Left lobe of liver (tissue), 2 donors: ENCODE measurements around the gene SSBP1. TPM values are rescaled to one million over a fixed set of nuclear protein-coding genes. Genes with fewer than 3 reads are reported as not detected.
"Not testable (repeated sequence)": the region's sequence is repeated elsewhere in the genome, so short reads cannot be mapped to it uniquely, and the experiment has no call there.

Experiments used
- ATAC-seq: fragments of 200-7000 bp; cut with Tn5 transposase; one replicate; pipeline ENCODE4 v1.9.1; 2020; ENCODE audit warnings: mild to moderate bottlenecking, moderate library complexity
- DNase-seq: peaks from one replicate; pipeline ENCODE4 v3.0.0-alpha.2; 2020; ENCODE audit warnings: low spot score
- total RNA-seq: library from RNA; stranded (reverse); gene quantifications from one replicate; pipeline ENCODE4 v1.2.1, GENCODE V29; 2021
- donor health status: DM: no; HTN: no; CAD: no; lungs with moderate emphysema.
- donor health status: DM: no; HTN: yes; CAD: no.

SSBP1 gene, protein sequence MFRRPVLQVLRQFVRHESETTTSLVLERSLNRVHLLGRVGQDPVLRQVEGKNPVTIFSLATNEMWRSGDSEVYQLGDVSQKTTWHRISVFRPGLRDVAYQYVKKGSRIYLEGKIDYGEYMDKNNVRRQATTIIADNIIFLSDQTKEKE
- total RNA-seq = 36.7 TPM

DNA sequence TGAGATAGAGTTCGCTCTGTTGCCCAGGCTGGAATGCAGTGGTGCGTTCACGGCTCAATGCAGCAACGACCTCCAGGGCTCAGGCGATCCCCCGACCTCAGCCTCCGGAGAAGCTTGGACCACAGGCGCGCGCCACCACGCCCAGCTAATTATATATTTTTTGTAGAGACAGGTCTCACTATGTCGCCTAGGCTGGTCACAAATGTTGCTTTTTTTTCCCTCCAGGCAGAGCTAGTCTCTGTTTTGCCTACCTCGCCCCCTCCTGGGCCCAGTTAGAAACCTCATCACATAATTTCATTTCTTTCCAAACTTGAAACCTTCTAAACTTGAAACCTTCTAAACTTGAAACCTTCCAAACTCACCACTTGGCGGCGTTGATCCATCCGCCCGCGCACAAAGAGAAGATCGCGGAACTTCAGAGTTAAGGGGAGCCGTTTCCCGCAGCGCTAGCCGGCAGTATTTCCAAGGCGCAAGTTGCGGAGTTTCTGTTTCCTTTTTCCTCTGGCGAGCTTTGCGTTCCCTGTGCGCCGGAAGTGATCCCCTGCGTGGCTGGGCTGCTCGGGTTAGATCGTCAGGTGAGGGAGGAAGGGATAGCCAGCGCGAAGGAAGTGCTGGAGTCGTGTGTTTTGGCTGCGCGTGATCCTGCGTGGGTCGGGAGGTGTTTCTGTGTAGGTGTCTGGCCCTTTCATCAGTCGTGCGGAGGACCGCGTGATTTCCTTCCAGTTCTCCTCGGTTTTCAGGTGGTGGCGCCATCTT, at the start of gene SSBP1:
TSS of gene SSBP1 (plus strand) at position 523 of the 756 bp plus-strand sequence. CDS start 809 bp downstream, outside the sequence.
- ATAC-seq = peak; percentile 97
- DNase-seq = peak; percentile 93

DNA sequence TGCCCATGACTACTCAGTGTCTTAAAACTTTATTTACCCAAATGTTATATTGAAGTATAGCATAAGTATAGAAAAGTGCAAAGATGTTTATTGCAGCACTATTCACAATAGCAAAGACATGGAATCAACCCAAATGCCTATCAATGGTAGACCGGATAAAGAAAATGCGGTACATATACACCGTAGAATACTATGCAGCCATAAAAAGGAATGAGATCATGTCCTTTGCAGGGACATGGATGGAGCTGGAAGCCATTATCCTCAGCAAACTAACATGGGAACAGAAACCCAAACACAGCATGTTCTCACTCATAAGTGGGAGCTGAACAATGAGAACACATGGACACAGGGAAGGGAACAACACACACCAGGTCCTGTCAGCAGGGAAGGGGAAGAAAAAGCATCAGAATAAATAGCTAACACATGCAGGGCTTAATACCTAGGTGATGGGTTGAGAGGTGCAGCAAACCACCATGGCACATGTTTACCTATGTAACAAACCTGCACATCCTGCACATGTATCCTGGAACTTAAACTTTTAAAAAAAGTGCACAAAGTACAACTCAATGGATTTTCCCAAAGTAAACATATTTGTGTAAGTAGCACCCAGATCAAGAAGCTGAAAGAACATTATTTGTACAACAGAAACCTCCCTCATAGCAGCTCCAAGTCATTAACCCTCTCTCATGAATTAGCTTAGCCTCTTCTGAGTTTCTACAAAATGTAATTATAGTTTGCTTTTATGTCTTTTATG, 48.9 kb upstream of the SSBP1 start:
- DNase-seq, ATAC-seq: not testable (repeated sequence)

GRCh38 chr7:141691540-141691939, 46.6 kb upstream of the SSBP1 start:
- ATAC-seq (no peak), DNase-seq (no peak)

GRCh38 chr7:141691961-141692360, 46.2 kb upstream of the SSBP1 start:
- DNase-seq = no peak
- ATAC-seq = no peak

DNA sequence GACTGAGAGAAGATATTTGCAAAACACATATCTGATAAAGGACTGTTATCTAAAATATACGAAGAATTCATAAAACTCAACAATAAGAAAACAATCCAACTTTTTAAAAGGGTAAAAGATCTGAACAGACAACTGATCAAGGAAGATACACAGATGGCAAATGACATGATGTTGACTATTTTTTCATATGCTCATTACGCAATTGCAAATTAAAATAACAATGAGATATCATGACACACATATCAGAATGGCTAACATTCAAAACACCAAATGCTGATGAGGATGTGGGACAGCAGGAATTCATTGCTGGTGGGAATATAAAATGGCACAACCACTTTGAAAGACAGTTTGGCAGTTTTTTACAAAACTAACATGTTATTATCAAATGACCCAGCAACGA, 45.1 kb upstream of the SSBP1 start:
- DNase-seq = no peak
- ATAC-seq = no peak

DNA sequence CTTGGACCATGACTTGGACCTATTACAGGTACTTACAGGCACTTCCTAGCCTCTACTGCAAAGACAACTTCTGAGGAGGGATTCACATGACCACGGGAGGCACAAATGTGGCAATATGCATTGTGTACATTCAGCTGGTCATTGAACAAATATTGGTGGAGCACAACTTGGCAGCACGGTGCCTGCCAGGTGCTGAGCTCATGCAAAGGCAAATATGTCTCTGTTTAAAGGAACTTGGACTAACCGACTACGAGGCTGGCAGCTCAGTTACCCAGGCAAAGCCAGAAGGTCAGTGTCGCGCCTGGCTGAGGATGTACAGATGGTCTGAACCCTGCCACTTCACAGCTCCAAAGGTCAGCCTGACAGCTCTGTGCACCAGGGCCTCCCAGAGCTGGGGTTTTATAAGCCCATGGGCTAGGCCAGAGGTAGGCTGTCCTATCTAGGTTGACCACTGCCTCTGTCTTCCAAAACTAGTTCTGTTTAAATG, 42.3 kb upstream of the SSBP1 start:
- ATAC-seq (peak; percentile 97), DNase-seq (peak; percentile 95)

GRCh38 chr7:141696348-141696747, 41.8 kb upstream of the SSBP1 start:
- peak; percentile 22 for ATAC-seq
- no peak for DNase-seq

- no peak for DNase-seq
- no peak for ATAC-seq
Measured at GRCh38 chr7:141697211-141697871, 40.8 kb upstream of the SSBP1 start.

- DNase-seq = no peak
- ATAC-seq = no peak
Measured at GRCh38 chr7:141698247-141699015, 39.7 kb upstream of the SSBP1 start.

GRCh38 chr7:141699860-141700259, 38.3 kb upstream of the SSBP1 start:
- ATAC-seq (no peak), DNase-seq (no peak)

GRCh38 chr7:141700296-141700847, 37.8 kb upstream of the SSBP1 start:
- ATAC-seq = no peak
- no peak for DNase-seq

DNA sequence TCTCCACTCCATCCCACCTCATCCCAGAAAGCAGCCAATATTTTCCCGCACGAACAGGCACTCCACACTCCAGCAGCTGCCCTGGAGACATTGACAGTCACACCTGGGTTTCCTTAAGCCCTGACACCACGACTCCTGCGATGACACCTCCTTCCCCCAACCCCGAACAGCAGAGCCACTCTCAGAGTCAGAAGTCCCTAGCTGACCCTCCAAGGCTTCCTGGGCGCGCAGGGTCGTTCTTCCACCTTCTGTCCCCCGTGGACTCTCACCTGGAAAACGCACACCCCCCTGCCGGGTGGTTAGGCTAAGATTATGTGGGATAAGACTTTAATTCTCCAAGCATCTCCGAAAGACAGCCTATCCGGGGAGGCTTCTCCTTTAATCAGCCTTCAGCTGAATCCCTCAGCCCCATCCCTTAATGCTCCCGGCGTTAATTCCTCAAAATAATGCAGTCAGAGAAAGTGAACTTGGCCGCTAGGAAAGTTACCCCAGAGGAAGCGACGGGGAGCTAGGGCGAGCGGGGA, 37.2 kb upstream of the SSBP1 start:
- no peak for DNase-seq
- ATAC-seq = peak; percentile 14

GRCh38 chr7:141701489-141702046, 36.6 kb upstream of the SSBP1 start:
- peak; percentile 50 for DNase-seq
- peak; percentile 65 for ATAC-seq

DNA sequence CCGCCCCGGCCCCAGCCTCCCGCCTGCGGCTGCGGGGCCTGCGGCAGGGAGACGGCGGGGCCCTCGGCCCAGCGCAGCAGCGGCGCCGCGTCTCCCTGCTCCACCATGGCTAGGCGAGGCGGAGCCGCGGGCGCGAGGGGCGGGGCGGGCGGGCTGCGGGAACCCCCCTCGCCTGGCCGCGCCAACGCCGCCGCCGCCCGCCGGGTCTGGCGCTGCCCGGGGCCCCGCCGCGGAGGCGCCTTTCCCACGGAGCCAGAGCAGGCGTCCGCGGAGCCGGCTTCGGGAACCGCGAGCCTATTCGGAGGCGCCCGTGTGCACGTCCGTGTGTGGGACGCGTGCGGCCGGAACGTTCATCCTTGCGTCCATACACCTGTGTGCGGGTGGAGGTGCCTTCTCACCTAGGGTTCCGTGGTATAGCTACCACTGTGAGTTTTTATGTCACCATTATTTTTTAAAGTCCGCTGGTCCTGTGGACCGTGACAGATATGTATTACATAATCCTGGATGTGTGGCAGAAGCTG, 36.1 kb upstream of the SSBP1 start, which contains the start of gene DENND11:
TSS of gene DENND11 (minus strand) at position 120 of the 521 bp plus-strand sequence. CDS start at position 107, 13 bp downstream.
- DNase-seq (peak; percentile 64), ATAC-seq (peak; percentile 84)

DNA sequence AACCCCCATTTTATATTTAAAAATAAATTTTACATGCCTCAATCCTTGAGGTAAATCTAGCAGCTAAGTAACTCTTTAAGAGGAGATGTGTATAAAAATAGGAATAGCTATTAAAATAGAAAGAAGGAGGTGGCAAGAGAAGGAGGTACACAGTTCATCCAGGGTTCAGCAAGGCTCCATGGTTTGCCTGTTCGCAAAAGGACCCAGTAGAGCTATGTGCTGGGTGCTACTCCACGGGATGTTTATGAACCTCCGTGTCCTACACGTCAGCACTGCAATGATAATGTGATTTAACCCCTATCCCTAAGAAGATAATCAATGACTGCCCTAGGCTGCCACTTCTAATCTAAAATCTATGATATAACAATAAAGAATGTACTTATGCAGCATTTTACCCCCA, 35.3 kb upstream of the SSBP1 start:
- no peak for ATAC-seq
- DNase-seq = no peak

DNA sequence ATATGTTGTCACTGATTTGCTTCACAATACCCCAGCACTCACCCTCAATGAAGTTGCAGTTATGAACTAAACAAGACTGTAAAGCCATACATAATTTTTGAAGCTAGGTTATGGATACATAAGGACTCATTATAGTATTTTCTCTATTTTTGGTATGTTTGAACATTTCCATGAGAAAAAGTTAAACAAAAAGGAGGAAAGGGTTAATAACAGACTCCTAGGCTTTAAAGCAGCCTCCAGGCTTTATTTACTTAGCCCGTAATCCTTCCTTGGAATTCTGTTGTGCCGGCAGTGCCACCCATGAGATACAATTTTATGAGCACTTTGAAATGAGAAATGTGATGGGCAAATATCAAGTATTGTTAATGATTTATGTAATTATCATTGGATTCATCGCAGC, 34.0 kb upstream of the SSBP1 start:
- ATAC-seq (no peak), DNase-seq (no peak)

GRCh38 chr7:141704741-141705140, 33.4 kb upstream of the SSBP1 start:
- no peak for DNase-seq

GRCh38 chr7:141706239-141707064, 31.7 kb upstream of the SSBP1 start:
- ATAC-seq (no peak), DNase-seq (no peak)

More at GRCh38 chr7:141704741-141705140, 33.4 kb upstream of the SSBP1 start:
- ATAC-seq = no peak
